Endothelial cell of umbilical vein (primary cell): ENCODE data around the gene HERPUD1. TPM values are rescaled to one million over a fixed set of nuclear protein-coding genes. Genes with fewer than 3 reads are reported as not detected.

ENCODE experiments used
- BruUV-seq: library from RNA; stranded (reverse); fragments of 400-500 nt; replicated peaks from 2 replicates; lab custom pipeline; 2021; lab: Mats Ljungman, UMichigan
- CTCF ChIA-PET: fragments of 300-600, 350-600 bp; sonication (Branson Sonifier 250); formaldehyde crosslinking; loops from one replicate; lab custom pipeline; 2021; ENCODE audit warnings: antibody characterized with exemption, inconsistent platforms; lab: Charles Lee
- POLR2A ChIA-PET: fragments of 300-600, 350-600 bp; sonication (Branson Sonifier 250); formaldehyde crosslinking; loops from one replicate; lab custom pipeline; 2021; ENCODE audit warnings: antibody characterized with exemption, inconsistent platforms; lab: Charles Lee
- DNase-seq: peaks from one replicate; pipeline ENCODE4 v3.0.0-alpha.2; 2011; ENCODE audit warnings: low read depth, low spot score
- FAIRE-seq: peaks from 2 replicates; lab custom pipeline; 2011; peaks lifted over from hg19 to GRCh38; lab: Jason Lieb, UNC
- H2AFZ ChIP-seq: 2 replicates; pipeline ENCODE4 v1.6.0; 2012; ENCODE audit warnings: low read depth, low read length, control low read depth, inconsistent platforms
- H3K27ac ChIP-seq: 2 replicates; pipeline ENCODE4 v1.5.1; 2011; ENCODE audit warnings: low read depth, mild to moderate bottlenecking, control low read depth, low read length, moderate library complexity; ENCODE audit not compliant: insufficient read depth
- H3K27me3 ChIP-seq, 2 experiments: 2 replicates each; pipeline versions ENCODE4 v1.6.0 to v1.6.1; 2011; ENCODE audit warnings: low read length in 2 of 2, mixed read lengths in 1 of 2; ENCODE audit not compliant: control insufficient read depth in 2 of 2, insufficient read depth in 2 of 2
- H3K36me3 ChIP-seq, 2 experiments: 2 replicates in 1 of 2; 3 replicates in 1 of 2; pipeline ENCODE4 v1.5.1; 2011; ENCODE audit warnings: low read length in 2 of 2, mild to moderate bottlenecking in 1 of 2, moderate library complexity in 1 of 2; ENCODE audit not compliant: control insufficient read depth in 2 of 2, insufficient read depth in 2 of 2; ENCODE audit errors: extremely low read depth in 1 of 2
- H3K4me1 ChIP-seq: 3 replicates; pipeline ENCODE4 v1.5.1; 2011; ENCODE audit warnings: mild to moderate bottlenecking, low read length; ENCODE audit not compliant: control insufficient read depth, insufficient read depth; ENCODE audit errors: extremely low read depth
- H3K4me2 ChIP-seq: 2 replicates; pipeline ENCODE4 v1.6.1; 2011; ENCODE audit warnings: low read length, control low read depth, mixed read lengths; ENCODE audit not compliant: insufficient read depth
- H3K4me3 ChIP-seq, 3 experiments: fragments of 200-600 bp in 1 of 3; sonication (generic), shearing (Covaris generic) in 1 of 3; replicated peaks in 1 of 3; 2 replicates each; pipeline ENCODE4 v1.5.1; 2011 to 2016; ENCODE audit warnings: control low read depth in 3 of 3, low read length in 3 of 3, mild to moderate bottlenecking in 2 of 3, inconsistent platforms in 1 of 3, low read depth in 1 of 3, moderate library complexity in 1 of 3; ENCODE audit not compliant: insufficient read depth in 1 of 3
- H3K79me2 ChIP-seq: 2 replicates; pipeline ENCODE4 v1.6.0; 2012; ENCODE audit warnings: low read length, inconsistent platforms; ENCODE audit not compliant: control insufficient read depth, insufficient read depth
- H3K9ac ChIP-seq: replicated peaks from 2 replicates; pipeline ENCODE3; 2011; ENCODE audit warnings: low read length, control low read depth; ENCODE audit not compliant: insufficient read depth; ENCODE audit errors: extremely low read depth
- H3K9me1 ChIP-seq: replicated peaks from 3 replicates; pipeline ENCODE4 v1.6.0; 2011; ENCODE audit warnings: mild to moderate bottlenecking, low read length; ENCODE audit not compliant: control insufficient read depth, insufficient read depth; ENCODE audit errors: extremely low read depth
- H3K9me3 ChIP-seq: replicated peaks from 2 replicates; pipeline ENCODE4 v1.5.1; 2012; ENCODE audit warnings: low read length, inconsistent platforms; ENCODE audit not compliant: control insufficient read depth, insufficient read depth
- H4K20me1 ChIP-seq: replicated peaks from 2 replicates; pipeline ENCODE3; 2011; ENCODE audit warnings: mild to moderate bottlenecking, low read length; ENCODE audit not compliant: control insufficient read depth, insufficient read depth; ENCODE audit errors: extremely low read depth
- EZH2 ChIP-seq: IDR thresholded peaks from 2 replicates; pipeline ENCODE4 v1.6.1; 2012; ENCODE audit warnings: borderline replicate concordance, low read depth, mild to moderate bottlenecking, moderate library complexity, low read length, inconsistent platforms; ENCODE audit not compliant: severe bottlenecking
- FOS ChIP-seq: IDR thresholded peaks from 2 replicates; pipeline ENCODE4 v1.6.1; 2011; ENCODE audit warnings: mild to moderate bottlenecking, low read length, moderate library complexity, borderline replicate concordance; ENCODE audit not compliant: insufficient read depth
- GATA2 ChIP-seq: IDR thresholded peaks from 2 replicates; pipeline ENCODE4 v1.7.0; 2011; ENCODE audit warnings: low read depth, mild to moderate bottlenecking, moderate library complexity, mixed read lengths, low read length; ENCODE audit not compliant: insufficient read length, insufficient read depth
- JUN ChIP-seq: IDR thresholded peaks from 2 replicates; pipeline ENCODE4 v1.6.1; 2011; ENCODE audit warnings: borderline replicate concordance, low read depth; ENCODE audit not compliant: insufficient read length, insufficient read depth
- MYC ChIP-seq: IDR thresholded peaks from one replicate; pipeline ENCODE4 v1.6.1; 2011; ENCODE audit warnings: mild to moderate bottlenecking, low read depth, low read length
- POLR2A ChIP-seq: IDR thresholded peaks from 2 replicates; pipeline ENCODE4 v1.6.1; 2012; ENCODE audit warnings: low read depth, mild to moderate bottlenecking, control low read depth, low read length
- POLR2AphosphoS5 ChIP-seq: IDR thresholded peaks from 2 replicates; pipeline ENCODE4 v1.6.1; 2012; ENCODE audit warnings: low read depth, mild to moderate bottlenecking, control low read depth, low read length, moderate library complexity; ENCODE audit not compliant: insufficient read depth
- dilution Hi-C: fragments of 300-500 bp; cut with MboI; formaldehyde crosslinking; loops from one replicate; pipeline ENCODE4 v1.15.0; 2019; ENCODE audit warnings: low sequenced_read_pairs; ENCODE audit not compliant: extremely low pct_ligation_motif_present
- intact Hi-C: fragments of 100-400 bp; cut with micrococcal nuclease; formaldehyde crosslinking; loops from one replicate; pipeline ENCODE4 v1.10.0; 2022
- polyA plus RNA-seq, 4 experiments: library from polyadenylated mRNA; depleted of rRNA in 3 of 4; stranded (reverse) in 3 of 4; unstranded in 1 of 4; fragments of >200 nt; gene quantifications; 2 replicates each; pipeline versions ENCODE4 v1.2.1 to v1.2.3, GENCODE V29; 2011 to 2012; ENCODE audit warnings: missing spikeins in 1 of 4
- total RNA-seq: library from RNA; stranded (reverse); gene quantifications from 2 replicates; pipeline ENCODE4 v1.2.3, GENCODE V29; 2021
- TF ChIP-seq, protein P1 (sequence below): IDR thresholded peaks from 2 replicates; pipeline ENCODE4 v1.6.1; 2011; ENCODE audit not compliant: insufficient read depth, insufficient read length
- TF ChIP-seq, protein P2 (sequence below), 2 donors: IDR thresholded peaks; 1 replicate in 1 of 2; 2 replicates in 1 of 2; pipeline ENCODE4 v1.5.1; 2011; ENCODE audit warnings: low read length in 2 of 2, mild to moderate bottlenecking in 2 of 2, moderate library complexity in 2 of 2, control low read depth in 1 of 2, inconsistent platforms in 1 of 2, low read depth in 1 of 2; ENCODE audit not compliant: insufficient read depth in 1 of 2; ENCODE audit errors: extremely low read depth in 1 of 2

Gene HERPUD1
- total and polyA plus RNA-seq, 2 donors (not counting 3 experiments of a cell fraction or from before 2014, with no cell fraction given): 107 to 109 TPM

DNA sequence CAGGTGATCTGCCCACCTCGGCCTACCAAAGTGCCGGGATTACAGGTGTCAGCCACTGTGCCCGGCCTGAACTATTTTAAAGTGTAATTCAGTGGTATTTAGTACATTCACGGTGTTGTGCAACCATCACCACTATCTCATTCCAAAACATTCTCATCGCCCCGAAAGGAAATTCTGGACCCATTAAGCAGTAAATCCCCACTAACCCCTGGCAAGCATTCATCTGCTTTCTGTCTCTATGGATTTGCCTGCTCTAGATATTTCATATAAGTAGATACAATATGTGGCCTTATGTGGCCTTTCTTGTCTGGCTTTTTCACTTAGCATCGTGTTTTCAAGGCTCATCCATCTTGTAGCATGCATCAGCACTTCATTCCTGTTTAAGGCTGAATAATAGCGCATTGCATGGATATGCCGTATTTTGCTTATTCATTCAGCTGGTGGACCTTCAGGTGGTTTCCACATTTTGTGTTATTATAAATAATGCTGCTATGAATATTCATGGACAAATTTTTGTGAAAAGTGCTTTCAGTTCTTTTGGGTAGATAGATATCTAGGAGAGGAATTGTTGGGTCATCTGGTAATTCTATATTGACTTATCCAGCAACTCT lies 8.4 kb upstream of the HERPUD1 start:
- DNase-seq (no peak), FAIRE-seq (no peak)
- Histone ChIP-seq H3K4me1 (no peaks in the 10 kb centered on the region), H3K9me3 (no peaks in the 10 kb centered on the region), H3K36me3 (no peaks in the 10 kb centered on the region), H3K9ac (no peak overlapping the region), H3K4me3 (no peak overlapping the region), H3K27ac (no peak overlapping the region), H3K4me2 (no peak overlapping the region), H2AFZ (no peak overlapping the region), H3K9me1 (no peaks in the 10 kb centered on the region), H3K27me3 (peaks cover 5% of the 10 kb centered on the region in 2 experiments), H4K20me1 (no peaks in the 10 kb centered on the region), H3K79me2 (no peaks in the 10 kb centered on the region)
- no peak for TF ChIP-seq EZH2
- TF ChIP-seq MYC: no peak
- no peak for TF ChIP-seq FOS
- TF ChIP-seq GATA2: no peak
- TF ChIP-seq, protein P1, sequence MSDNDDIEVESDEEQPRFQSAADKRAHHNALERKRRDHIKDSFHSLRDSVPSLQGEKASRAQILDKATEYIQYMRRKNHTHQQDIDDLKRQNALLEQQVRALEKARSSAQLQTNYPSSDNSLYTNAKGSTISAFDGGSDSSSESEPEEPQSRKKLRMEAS: no peak
- no peak for TF ChIP-seq POLR2A
- TF ChIP-seq, protein P2, sequence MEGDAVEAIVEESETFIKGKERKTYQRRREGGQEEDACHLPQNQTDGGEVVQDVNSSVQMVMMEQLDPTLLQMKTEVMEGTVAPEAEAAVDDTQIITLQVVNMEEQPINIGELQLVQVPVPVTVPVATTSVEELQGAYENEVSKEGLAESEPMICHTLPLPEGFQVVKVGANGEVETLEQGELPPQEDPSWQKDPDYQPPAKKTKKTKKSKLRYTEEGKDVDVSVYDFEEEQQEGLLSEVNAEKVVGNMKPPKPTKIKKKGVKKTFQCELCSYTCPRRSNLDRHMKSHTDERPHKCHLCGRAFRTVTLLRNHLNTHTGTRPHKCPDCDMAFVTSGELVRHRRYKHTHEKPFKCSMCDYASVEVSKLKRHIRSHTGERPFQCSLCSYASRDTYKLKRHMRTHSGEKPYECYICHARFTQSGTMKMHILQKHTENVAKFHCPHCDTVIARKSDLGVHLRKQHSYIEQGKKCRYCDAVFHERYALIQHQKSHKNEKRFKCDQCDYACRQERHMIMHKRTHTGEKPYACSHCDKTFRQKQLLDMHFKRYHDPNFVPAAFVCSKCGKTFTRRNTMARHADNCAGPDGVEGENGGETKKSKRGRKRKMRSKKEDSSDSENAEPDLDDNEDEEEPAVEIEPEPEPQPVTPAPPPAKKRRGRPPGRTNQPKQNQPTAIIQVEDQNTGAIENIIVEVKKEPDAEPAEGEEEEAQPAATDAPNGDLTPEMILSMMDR (IDR thresholded peaks at IDR 0.05; ENCODE audit: extremely low read depth in 1 of 2, insufficient read depth in 1 of 2, low read depth in 1 of 2, low read length in 2 of 2): no peak
- no peak for TF ChIP-seq POLR2AphosphoS5
- no peak for TF ChIP-seq JUN
- intact Hi-C loops: no loop called here
- ChIA-PET POLR2A (interaction anchor here (0.7 kb wide), 1 partner anchor 111 kb away, joined by 3 read pairs; no protein-coding TSS in a partner anchor), CTCF (no interaction called here)
- dilution Hi-C loops: no loop called here
- BruUV-seq: no TSS peak
